ENCODE measurements around the gene PIP5K1C.
A peak's percentile ranks its signal among the peaks of the same experiment; 100 is the strongest.
"Not testable (repeated sequence)": the region's sequence is repeated elsewhere in the genome, so short reads cannot be mapped to it uniquely, and the experiment has no call there.

PIP5K1C gene

DNA sequence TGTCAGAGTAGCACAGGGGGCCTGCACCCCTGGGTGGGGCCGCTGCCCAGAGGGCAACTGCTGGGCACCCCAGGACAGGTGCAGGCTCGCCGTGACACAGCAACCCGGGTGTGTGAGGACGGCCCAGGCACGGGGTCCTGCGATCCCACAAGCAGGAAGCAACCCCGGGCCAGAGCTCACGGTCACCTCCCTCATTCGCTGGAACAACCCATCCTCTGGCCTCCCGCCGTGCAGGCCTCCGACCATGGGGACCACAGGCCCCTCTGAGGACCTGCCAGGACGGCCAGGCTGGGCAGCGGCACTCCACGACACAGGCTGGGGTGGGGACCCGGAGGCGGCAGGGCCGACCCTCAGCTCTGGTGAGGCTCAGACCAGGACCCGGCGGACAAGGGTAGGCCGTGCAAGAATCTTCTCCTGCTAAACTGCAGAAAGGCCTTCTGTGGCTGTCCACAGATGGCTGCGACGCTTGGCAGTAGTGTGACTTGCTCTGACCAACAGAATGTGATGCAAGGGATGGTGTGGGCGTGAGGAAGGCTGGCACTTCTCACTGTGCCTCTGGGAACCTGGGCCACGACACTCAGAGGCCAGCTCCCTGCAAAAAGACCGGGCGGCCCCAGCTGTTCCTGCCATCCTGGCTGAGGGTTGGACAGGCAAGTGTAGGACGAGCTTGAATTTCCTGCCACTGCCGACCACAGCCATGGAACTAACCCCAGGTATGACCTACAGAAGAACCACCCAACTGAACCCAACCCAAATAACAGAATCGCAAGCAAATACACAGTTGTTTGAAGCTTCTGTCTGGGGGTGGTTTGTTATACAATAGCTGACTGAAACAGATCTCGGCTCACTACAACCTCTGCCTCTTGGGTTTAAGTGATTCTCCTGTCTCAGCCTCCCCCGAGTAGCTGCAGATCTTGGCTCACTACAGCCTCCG is 26.5 kb downstream of the PIP5K1C start:
- DNase-seq = no peak

DNA sequence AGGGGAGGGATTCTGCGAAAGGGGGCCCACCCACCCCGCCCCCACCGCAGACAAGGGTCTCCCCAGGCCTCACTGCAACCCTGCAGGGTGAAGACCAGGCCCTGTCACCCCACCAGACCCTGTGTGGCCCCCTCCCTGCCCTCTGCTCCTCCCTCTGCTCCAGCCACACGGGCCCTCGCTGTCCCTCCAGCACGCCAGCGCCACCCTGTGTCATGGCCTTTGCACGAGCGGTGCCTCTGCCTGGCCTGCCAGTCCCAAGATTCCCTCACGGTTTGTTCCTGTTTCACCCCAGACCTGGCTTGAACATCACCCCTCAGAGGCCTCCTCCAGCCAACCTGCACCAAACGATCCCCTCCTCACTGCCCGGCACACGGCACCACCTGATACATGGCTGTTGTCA is 27.3 kb downstream of the PIP5K1C start:
- DNase-seq = no peak

DNA sequence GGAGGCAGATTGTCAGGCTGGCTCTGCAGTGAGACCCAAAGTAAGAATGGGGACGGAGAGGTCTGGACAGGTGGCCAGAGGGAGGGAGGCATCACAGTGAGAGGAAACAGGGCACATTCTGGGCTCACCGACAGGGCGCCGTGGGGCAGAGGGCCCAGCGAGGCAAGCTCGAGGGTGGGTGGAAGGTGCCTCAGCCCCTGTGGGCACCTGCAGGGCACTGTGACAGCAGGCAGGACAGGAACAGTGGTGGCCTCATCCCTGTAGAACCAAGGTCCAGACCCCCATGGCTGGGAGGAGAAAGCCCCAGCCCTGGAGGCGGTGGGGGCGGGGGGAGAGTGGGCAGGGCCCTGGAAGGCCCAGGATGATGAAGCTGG is 27.7 kb downstream of the PIP5K1C start:
- no peak for DNase-seq

DNA sequence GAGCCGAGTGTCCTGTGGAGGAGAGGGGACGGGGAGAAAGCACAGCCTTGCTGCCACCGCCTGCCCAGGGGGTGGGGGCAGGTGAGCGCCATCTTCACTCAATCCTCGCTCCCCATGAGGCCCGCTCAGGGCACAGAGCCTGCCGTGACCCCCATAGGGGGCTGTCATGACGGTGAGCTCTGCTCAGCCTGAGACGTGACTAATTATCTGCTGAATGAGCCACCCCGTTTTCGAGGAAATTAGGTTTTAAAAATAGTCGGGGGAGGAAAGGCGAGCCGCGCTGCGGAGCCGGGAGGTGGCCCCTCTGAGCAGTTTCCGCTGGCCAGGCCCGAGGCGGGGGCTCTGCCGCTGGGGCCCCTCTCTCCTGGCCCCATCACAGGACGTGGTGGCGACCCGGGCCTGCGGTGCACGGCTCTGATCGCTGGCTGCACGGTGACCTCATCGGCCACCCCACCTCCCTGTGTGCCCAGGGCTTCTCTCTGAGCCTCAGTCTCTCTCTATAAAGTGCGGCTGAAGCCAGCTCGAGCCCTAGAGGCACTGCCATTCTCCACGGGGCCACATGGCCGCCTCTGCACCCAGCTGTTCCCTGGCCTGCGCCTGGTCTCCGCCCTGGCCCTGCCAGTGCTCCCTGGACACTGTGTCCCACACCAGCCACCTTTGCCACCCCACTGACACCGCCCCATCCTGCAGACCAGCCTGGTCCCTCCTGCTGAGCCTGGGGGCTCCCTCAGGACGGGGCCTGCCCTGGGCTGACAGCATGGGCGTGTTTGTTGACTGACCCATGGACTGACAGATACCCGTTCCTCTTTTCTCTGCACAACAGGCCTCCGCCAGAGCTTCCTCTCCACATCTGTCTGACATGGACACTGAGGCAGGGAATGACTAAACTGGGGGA is 28.3 kb downstream of the PIP5K1C start:
- no peak for DNase-seq

DNA sequence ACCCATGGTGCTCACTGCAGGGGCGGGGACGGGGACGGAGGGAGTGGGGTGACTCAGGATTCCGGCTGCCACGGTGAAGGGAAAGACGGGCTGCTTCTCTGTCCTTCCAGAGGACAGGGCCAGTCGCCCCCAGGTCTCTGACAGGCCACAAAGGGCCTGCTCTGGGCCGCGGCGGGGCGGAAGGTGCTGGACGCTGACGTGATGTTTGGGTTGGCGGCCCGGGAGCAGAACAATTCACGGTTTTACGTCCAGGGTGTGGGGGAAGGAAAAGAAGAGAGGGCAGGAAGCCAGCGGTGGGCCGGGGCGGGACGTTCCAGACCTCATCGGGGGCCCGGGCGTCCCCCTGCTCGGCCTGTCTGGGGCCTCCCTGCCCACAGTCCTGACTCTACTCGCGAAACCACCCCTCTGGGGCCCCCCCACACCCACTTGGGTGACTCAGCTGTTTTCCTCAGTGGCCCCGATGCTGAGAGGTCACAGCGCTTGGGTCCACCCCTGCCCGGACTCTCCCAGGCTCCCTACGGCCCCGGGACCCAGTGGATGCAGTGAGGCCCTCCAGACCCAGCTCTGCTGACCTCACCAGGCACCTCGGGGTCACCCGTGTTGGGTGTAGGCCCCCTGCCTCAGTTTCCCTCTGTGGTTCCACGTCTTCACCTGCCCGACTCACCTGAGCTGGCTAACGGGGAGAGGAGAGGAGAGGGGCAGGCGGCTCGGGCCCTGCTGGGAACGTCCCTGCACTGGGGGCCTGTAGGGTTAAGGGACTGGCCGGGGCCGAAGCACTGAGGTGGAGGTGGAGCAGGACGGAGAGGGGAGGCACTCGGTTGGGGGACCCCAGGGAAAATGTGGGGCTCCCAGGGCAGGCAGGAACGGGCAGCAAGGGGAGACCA is 29.2 kb downstream of the PIP5K1C start:
- no peak for DNase-seq

DNA sequence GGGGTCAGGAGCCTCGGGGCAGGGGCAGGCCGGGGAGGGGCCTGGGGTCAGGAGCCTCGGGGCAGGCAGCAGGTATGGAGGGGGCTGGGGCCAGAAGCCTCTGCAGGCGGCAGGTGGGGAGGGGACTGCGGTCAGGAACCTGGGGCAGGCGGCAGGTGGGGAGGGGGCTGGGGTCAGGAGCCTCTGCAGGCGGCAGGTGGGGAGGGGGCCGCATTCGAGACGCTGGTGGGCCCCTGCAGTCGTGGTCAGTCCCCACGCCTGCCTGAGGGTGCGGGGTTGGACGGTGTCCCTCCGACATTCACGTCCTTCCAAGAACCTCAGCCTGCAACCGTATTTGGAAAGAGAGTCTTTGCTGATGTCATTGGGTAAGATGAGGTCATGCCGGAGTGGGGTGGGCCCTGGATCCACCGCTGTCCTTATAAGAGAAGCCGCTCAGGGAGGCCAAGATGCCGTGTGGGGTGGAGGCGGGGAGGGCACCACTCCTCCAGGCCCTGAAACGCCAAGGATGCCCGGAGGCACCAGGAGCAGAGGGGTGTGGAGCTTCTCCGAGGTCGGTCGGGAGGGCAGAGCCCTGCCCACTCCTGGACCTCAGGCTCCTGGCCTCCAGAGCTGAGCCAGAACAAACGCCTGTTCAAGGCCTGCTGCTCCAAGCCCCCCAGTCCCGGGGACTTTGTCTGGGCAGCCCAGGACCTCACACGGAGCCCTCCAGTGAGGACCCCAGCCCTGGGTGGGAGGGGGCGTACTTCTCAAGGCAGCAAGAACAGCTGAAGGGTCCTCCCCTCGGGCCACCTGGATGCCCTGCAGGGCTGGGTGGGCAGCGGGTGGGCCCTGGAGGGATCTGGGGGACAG is 30.1 kb downstream of the PIP5K1C start:
- no peak for DNase-seq

DNA sequence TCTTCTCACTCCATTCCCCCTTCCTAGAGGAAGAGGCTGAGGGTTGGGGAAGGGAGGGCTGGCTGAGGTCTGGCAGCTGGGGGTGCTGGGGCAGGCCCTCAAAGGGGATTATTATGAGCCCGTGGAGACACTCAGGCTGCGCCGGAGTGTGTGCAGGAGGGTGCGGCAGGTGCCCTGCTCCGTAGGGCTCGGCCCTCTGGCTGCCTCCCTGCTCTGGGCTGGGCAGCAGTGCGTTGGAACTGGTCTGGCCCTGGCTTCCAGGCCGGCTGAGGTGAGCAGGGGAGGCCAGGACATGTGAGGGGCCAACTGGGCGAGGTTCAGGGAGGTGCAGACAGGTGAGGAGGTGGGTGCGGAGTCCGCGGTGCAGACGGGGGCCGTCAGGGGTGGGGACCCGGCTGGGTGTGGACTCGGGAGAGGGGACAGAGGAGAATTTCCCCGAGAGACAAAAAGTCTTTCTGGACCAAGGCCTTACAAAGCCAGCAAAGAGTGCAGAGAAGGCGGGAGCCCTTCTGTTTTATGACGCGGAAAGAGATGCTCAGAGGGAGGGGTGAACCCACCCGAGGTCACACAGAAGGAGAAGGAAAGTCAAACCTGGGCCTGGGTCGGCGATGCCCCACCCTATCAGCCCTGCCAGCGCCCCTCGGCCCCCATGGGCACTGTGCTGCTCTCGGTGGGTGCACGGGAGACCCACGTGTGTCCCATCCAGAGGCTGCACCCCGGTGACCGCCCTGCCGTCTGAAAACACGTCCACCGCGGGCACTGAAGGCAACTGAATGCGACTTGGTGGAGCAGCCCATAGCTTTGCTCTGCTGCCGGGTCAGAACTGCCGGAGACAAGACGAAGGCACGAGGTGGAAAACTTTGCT is 31.0 kb downstream of the PIP5K1C start:
- DNase-seq = no peak

DNA sequence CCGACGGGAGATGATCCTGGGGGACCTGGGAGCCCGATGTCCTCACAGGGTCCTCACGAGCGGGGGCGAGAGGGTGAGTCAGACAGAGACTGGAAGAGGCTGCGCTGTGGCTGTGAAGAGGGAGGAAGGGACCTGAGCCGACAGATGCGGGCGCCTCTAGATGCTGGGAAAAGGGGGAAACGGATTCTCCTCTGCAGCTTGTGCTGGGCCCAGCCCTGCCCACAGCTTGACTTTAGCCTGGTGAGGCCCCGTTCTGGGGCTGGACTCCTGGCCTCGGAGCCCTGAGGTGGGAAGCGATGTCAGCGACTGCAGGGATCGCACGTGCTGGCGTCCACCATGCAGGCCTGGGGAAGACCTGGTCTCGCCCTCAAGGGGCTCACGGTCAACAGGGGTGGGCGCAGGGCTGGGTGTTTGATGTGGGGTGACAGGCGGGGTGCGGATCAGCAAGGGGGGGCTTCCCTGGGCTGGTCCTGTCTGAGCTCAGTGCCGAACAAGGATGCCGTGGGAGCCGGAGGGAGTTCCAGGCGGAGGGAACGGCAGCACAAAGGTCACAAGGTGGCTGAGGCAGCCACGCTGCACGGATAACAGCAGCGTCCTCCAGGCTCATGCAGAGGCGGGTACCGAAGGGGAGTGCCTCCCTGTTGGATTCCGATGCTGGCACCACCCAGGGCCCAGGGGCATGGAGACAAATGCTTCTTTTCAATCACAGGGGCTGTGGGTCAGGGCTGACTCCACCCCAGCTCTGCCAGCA is 31.8 kb downstream of the PIP5K1C start:
- no peak for DNase-seq

DNA sequence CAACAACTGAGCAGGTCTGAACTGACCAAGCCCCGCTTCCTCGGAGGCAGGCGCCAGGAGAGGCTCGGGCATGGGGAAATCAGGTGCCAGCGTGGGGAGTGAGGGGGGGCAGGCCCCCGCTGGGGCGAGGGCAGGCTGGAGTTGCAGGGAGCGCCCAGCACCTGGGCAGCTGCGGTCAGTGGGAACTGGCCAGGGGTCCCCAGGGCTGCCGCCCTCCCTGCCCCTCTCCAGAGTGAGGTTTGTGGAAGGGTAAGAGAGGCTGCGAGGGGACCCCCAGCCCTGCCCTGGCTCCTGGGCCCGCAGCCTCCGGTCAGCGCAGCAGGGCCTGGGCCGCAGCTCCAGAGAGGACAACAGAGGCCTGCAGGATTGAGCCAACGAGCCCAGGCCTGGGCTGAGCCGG is 32.5 kb downstream of the PIP5K1C start:
- no peak for DNase-seq

DNA sequence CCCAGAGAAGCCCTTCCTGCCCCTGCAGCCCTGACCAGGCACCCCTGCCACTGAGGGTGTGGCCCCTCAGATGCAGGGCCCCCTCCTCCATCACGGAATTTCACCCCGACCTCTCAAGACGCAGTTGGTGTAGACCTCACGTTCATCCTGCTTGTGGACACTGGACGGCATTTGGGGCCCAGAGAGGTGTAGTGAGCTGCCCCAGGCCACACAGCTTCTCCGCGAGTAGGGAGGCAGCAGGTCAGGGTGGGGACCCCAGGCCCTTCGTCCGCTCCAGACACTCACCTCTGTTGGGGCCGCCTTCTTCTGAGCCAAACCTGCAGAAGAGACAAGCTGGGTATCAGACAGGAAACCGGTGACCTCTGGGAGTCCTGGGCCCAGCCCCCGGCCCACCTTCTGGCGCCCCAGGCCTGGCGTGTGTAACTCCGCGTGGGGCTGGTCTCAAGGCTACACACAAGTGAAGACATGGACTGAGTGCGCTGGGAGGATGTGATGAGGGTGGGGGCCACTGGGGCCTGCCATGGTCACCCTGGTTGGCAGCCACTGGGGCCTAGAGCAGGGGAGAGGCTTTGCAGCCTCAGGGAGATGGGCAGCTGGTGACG is 33.1 kb downstream of the PIP5K1C start:
- no peak for DNase-seq

DNA sequence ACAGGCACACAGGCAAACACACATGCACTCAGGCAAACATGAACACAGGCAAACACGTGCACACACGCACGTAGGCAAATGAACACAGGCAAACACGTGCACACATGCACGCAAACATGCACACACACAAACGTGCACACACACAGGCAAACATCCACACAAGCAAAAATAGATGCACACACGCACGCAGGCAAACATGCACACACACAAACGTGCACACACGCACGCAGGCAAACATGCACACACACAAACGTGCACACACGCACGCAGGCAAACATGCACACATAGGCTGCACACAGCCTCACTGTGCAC is 33.8 kb downstream of the PIP5K1C start:
- not testable (repeated sequence) for DNase-seq

DNA sequence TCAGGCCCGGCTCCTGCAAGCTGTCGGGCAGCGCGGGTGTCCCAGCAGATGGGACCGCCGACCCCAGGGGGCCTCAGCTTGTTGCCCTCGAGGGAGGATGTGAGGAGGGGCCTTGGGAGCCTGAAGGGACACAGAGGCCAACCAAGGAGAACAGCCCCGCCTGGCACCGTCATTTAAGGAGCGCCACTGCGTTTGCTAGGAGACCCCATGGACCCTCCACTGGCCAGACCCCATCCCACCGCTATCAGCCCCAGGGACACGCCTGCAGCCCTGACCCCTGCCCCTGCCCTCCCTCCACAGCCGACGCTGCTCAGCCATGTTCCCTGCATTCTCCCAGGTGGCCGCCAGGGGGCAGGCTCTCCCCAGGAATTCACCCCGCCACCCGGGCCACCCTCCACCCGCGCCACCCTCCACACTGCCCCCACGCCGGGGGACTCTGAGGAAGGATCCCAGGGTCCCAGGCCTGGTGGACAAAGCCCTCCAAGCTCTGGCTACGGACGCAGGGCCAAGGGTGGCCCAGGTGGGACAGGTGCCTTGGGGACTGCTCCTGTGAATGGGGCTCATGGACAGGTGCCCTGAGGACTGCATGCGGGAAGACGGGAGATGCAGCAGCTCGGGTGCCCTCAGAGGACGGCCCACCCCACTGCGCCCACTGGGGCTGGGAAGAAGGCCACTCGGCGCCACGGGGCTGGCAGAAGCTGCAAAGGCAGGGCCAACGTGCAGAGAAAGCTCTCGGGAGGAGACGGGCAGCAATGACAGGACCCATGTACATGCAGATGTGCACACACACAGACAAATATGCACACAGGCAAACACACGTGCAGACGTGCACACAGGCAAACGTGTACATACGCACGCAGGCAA is 34.4 kb downstream of the PIP5K1C start:
- DNase-seq = peak in 1 of 2 experiments; percentile 37

DNA sequence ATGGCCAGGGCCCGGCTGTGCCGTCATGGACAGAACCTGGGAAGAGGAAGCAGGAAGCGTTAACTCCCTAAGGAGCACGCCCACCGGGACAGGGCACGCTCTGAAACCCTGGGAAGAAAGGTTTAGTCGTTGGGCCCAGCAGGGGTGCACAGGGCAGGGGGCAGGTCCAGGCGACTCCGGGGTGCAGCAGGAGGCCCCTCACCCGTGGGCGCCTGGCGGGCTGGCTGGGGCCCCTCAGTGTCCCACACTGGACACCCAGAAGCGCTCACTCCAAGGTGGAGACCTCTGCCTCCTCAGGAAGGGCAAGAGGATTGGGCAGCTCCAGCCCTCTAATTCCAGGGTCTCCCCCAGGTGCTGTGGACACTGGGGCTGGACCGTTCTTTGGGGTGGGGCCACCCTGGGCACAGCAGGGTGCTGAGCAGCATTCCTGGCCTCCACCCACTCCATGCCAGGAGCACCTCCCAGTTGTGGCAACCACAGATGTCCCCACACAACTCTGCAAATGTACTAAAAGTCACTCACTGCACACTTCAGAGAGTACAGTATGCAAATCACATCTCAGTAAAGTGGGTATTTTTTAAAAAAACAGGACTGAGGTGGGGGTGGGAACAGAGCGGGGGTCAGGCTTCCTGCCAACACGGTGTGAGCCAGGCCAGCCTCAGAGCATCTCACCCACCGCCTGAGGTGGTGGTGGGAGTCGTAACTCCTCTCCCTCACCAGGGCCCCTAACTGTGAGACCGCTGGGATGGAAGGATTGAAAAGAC is 35.2 kb downstream of the PIP5K1C start:
- DNase-seq = no peak

DNA sequence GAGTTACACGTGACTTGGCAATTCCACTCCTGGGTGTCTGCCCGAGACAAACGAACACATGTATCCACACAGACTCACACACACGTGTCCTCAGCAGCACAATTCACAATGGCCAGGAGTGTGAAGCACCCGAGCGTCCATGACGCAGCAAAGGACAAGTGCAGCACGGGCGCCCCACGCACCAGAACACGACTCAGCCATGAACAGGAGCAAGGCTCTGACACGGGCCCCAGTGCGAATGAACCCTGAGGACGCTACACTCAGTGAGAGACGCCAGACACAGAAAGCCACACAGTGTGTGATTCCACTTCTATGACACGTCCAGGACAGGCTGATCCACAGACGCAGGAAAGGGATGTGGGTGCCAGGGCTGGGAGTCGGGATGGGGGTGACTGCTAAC is 36.4 kb downstream of the PIP5K1C start:
- DNase-seq = no peak

DNA sequence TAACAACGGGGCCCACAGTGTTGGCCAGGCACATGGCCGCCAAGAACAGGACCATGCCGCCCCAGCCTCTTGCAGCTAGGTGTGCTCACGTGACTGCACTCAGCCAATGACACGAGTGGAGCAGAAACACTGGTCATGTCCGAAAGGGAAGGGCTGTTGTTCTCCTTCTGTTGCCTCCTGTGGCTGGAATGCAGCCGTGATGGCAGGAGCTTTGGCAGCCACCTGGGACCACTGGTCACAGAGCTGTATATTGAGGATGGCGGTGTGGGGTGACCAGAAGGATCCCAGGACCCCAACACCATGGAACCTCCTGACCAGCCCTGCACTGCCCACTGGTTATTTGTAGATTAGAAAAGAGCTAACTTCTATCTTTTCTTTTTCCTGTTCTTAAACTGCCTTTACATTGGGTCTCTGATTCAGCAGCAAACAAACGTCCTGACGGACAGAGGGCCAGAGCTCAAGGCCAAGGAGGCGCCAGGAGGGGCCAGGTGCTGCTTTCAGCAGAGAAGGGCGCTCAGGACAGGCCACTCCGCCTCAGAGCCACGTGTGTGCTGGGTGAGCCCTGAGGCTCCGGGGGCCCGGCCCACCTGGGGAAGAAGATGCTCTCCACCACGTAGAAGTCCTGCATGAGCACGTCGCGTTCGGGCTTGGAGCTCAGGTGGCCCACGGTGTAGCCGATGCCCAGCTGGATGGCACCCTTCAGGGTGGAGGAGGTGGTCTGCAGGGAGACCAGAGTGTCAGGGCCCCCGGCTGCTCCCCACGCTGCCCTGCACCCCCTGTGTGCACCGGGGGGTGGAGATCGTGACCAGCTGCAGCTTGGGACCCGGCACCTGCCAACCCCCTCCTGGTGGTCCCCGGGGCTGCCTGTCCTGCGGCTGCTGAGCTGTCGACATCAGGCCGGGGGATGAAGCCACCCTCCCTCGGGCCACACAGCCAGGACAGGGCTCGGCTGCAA is 38.7 kb downstream of the PIP5K1C start:
- DNase-seq = no peak

DNA sequence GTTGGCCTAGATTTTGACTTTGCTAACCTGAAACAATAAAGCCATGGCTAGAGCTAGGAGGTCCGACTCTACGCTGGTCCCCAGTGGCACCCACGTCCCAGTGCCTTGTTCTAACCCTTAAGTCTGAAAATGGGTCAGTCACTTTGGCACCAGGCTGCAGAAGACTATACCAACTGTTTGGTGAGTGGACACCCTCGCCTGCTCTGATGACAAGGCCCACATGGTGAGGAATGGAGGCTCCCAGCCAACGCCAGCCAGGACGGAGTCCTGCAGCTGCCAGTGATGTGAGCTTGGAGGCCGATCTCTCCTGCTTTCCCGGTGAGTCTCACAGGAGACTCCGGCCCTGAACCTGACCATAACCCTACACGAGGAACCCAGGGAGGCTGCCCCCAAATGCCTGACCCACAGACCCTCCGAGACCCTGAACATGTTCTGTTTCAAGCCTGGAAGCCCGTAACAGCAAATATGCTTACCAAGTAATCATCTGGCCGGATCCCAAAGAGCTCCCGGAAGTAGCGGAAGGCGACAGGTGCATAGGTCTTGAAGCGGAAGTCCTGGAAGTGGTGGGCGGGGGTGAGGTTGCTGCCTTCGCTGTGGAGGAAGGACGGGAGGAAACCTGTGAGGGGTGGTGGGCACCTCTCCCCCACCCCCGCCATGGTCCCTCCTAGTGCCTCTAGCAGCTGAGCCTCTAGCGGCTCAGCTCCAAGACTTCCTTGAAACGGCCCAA is 39.6 kb downstream of the PIP5K1C start:
- no peak for DNase-seq
